Activated CD4-positive, alpha-beta T cell treated with anti-CD3 and anti-CD28 coated beads, Interleukin-2, amount 50 U/mL, for 4 hours (primary cell): ENCODE data around the gene ALCAM.
"Not testable (repeated sequence)": the region's sequence is repeated elsewhere in the genome, so short reads cannot be mapped to it uniquely, and the experiment has no call there.

Experiments
- DNase-seq, 2 experiments: peaks; one replicate each; pipeline ENCODE4 v3.0.0-alpha.2; 2020

Gene ALCAM

GRCh38 chr3:105356988-105357387, 9.7 kb upstream of the ALCAM start:
- no peak for DNase-seq

DNA sequence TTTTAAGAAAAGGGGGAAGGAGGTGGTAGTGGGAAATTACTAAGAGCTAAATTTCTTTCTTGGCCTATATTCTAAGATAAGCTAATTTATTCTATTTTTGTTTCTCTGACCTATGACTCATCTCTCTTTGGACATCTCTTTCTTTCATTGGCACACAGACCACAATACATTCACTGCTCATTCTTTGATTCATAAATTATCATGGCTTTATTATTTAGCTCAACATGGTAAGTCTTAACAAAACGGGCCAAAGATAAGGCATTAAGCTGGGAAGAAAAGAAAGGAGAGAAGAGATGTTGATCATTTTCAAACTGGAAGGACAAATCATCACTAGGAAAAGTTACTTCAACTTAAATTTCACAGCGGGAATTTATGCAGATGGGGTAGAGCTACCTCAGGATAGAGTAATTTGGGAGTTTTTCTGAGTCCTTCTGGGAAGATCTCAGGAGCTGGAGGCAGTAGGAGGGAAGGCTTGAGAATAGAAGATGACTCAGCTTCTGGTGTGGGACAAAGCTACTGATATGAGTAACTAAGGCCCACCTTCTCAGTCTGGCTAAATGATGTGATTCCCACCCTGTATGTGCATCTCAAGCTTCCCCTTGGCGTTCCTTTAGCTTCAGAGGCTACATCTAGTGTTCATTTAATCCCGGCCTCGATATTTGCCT, 7.5 kb upstream of the ALCAM start:
- DNase-seq = no peak

DNA sequence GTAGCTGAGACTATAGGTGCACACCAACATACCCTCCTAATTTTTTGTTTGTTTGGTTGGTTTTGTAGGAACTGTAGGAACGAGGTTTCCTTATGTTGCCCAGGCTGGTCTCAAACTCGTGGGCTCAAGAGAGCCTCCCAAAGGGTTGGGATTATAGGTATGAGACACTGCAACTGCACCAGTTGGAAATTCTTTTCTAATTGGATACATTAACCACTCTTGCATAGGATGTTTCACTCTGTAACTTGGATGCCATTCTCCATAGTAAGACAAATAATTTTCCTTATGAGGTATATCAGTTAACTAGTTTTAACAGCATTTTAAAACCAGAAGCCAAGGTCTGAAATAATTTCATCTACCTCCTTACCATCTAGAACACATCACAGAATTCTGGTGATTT, 6.7 kb upstream of the ALCAM start:
- DNase-seq = no peak

DNA sequence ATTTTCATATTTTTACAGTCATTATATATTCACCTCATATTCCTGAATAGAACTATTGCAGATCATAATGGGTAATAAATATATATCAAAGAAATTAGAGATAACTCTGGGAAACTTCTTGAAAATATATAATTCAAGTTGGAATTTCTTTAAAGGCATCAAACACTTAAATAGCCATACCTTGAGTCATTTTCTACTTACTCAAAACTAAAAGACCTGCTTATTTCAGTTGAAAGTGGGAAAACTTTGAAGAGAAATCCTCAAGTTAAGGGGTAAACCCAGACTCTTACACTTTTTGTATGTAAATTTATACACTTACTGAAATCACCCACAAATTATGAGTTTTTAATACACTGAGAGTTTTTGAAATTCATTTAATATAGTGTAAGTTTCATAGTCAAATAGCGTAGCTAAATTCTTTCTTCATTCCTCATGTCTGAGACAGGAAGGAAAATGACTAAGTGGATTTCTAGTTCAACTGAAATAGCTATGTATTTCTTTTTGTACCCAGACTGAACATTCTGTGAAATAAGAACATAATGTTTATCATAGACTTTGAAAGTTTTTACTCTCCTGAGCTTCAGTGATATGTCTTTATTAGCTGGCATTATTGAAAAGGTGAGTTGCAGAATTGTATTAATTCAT, 4.6 kb upstream of the ALCAM start:
- DNase-seq = no peak

DNA sequence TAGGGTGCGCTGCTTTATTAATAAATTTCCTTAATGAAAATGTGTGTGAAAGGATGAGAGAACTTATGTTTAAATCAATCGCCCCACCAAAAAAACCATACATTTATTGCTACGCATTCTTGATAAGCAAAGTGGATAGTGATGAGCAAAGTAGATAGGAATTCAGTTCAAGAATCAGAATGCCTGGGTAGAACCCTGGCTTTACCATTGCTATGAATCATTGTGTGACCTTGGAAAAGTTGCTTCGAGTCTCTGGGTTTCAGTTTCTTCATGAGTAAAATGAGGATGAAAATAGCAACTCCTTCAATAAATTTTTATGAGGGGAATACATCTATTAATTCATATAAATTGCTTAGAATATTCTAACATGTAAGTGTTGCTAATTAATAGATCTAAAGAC, 2.6 kb upstream of the ALCAM start:
- no peak for DNase-seq

- no peak for DNase-seq
Observed at GRCh38 chr3:105365081-105365390, 1.7 kb upstream of the ALCAM start.

GRCh38 chr3:105365391-105366325, 1.1 kb upstream of the ALCAM start:
- no peak for DNase-seq

GRCh38 chr3:105367063-105367405, 325 bp downstream of the ALCAM start:
- peak; percentile 15 to 25 for DNase-seq

GRCh38 chr3:105367406-105368213, 901 bp downstream of the ALCAM start:
- peak; percentile 34 to 41 for DNase-seq

- DNase-seq = peak; percentile 77 to 81
Observed at GRCh38 chr3:105368566-105369499, 2.1 kb downstream of the ALCAM start.

- peak; percentile 5 to 7 for DNase-seq
Observed at GRCh38 chr3:105369500-105370371, 3.0 kb downstream of the ALCAM start.

DNA sequence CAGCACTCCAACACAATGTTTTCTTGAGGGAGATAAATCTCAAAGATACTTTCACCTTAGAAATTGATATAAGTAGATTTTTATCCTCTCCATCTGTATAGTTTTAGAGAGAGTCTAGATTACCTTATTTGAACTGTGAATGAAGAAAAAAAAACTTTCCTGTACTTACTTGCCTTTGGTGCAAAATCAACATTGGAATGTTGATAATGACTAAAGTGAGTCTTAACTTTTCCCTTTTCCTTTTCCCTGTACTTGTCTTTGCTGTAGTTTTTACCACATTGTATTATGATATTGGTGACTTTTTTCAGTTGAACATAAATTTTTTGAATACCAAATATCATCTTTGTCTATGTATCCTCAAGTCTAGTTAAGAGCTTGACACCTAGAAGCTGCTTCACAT, 6.7 kb downstream of the ALCAM start:
- DNase-seq = no peak

DNA sequence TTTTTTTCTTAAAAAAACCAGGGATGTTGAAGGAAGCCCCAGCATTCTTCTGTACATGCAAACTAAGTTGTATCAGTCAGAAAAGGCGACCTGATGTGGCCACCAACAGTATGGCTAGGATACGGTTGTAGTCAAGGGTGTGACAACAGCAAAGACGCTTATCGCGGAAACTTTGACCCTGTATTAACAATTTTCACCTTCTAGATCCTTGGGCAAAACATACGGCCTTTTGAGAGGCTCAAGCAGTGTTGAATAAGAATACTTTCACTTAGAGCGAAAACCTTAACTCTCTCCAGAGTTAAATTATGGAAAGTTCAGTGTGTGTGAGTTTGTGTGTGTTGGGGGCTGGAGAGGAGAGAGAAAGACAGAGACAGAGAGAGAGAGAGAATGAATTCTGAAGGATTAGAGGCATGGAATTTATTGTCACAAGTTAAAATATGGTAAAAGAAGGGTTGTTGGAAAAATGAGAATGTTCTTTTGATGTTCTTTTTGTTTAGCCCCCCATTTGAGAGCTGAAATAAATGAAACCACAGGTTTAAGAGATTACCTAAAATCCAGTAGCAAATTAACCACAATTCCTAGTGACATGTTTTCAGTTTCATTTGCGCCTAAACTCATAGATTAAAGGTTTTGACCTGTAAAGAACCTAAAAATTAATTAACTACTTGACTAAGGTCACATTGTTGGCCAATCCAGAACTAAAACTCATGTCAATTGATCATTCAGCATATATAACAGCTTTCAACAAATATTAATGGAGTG, 9.2 kb downstream of the ALCAM start:
- no peak for DNase-seq

DNA sequence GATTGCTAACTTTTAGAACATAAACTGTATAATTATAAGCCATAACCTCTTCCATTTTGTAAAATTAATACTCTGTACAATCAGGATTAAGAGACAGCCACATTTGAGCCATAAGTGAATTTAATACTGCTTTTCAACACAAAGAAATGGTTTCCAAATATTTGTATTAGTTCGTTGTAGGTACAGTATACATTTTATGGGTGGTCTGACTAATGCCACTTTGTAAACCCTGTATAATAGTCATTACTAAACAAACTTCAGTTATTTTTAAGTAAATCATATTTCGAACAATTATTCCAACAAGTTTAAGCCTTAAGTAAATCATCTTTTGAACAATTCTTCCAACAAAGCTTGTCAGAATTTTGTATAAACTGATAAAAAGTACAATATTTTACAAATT, 11.0 kb downstream of the ALCAM start:
- DNase-seq = no peak

DNA sequence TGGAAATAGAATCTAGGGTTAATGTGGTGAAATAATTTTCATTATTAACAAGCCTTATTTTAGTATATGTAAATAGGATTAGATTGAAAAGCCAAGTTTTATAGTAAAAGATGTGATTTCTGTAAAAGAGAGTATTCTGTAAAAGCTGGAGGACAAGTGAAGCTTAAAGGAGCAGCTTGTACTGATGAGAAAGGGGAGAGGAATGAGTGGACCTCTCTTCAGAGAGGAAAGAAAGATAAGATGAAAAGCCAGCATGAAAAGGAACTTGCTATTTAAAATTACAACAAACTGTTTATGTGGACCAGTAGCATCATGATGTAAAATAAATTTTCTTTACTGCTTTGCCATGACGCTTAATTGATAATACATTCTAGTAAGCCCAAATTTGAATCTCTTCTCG, 18.5 kb downstream of the ALCAM start:
- DNase-seq = no peak

DNA sequence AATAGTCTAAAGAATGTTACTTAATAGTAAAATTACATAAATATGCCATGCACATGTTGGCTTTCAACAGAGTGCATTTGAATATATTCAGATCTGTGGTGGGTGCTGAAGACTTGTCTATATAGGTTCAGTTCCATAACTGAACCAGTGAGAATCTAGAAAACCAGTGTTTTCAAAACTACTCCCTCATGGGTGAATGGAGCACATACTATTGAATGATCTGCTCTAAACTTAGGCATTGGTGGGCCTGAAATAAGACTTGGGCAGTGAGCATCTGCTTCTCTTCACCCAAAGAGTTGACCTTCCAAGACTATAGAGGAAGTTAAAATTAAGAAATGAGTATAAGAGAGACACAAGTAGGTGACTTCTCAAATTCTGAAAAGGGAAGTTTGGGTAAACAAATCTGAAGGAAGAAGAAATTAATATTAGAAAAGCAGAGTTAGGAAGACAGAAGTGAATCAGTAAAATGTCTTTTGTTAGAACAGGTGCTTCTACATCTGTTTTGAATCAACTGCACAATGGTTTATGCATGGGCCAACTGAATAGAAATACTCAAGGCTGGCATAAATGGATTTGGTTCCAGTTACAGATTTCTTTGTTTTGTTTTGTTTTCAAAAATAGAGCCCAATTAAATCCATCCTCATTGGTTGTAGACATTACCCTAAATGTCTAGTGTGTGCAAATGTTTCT, 19.3 kb downstream of the ALCAM start:
- no peak for DNase-seq

GRCh38 chr3:105387122-105387751, 20.5 kb downstream of the ALCAM start:
- no peak for DNase-seq

DNA sequence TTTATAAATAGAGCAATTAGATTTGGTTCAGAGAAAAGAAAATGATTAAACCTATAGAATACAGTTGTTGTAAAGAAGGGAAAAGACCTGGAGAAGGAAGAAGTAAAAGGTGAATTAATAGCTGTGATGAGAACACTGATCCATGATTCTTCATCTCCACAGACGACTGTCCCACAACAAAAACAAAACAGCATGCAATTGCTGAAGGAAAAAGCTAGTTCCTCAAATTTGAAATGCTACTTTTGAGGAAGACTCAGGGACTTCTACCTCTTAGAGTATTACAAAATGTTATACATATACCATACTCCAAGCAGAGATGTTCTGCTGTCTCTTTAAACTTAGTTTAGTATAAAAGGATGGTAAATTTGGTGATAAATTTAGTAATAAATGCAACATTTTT, 21.5 kb downstream of the ALCAM start:
- no peak for DNase-seq

GRCh38 chr3:105389759-105390158, 23.1 kb downstream of the ALCAM start:
- DNase-seq = not testable (repeated sequence)
